ENCODE data around the gene BTG3. TPM values are rescaled to one million over a fixed set of nuclear protein-coding genes. Genes with fewer than 3 reads are reported as not detected.

BTG3 gene
- total RNA-seq, 2 experiments from 2014 or later: 38.8 to 38.9 TPM

DNA sequence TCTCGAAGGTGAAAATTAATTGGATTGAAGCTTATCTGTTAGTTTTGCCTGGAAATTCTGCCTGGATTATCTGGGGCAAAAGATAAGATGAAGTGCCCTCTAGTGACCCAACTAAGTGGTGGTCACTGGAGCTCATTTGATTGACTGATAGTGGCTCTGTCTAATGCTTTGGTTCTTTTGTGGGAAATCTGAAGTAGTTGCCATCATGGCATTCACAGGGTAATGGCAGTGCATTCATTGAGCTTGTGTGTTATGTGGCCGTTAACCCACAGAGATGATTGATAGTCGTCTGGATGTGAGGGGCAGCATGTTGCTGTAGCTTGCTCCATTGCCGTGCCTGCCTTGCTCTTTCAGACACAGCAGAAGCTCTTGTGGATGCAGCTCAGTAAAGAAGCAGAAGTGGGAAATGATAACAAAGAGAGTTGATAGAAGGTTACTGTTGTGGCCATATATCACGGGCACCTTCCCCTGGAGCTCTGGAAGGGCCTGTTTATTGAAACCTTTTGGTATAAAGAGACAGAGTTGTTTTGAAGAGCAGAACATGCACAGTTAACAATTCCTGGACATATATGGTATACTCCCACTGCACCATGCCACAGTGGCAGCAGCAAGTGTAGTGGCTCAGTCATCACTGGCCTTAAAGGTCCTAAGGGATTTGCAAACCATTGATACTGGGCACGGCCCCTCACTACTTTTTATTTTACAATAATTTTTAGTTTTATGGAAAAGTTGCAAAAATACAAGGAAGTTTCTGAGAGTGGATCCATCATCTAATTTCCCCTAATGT, 57.8 kb downstream of the BTG3 start:
- Mint-ChIP-seq H3K9me3 (no peaks in the 10 kb centered on the region), H3K4me1 (ENCODE audit: low read depth) (no peaks in the 10 kb centered on the region), H3K4me3 (no peak overlapping the region), H3K27me3 (no peaks in the 10 kb centered on the region), H3K27ac (no peak overlapping the region), H3K36me3 (ENCODE audit: low read depth) (no peaks in the 10 kb centered on the region)
- intact Hi-C loops (cut with micrococcal nuclease): no loop called here
- POLR2A ChIA-PET: no interaction called here
- ATAC-seq (no peak), DNase-seq (no peak)
- CTCF ChIA-PET: interaction anchor here (1.0 to 1.5 kb wide), 5 partner anchors 13 to 168 kb away, joined by 3 to 11 read pairs (median 5); no protein-coding TSS in a partner anchor
- TF ChIP-seq, protein P1, sequence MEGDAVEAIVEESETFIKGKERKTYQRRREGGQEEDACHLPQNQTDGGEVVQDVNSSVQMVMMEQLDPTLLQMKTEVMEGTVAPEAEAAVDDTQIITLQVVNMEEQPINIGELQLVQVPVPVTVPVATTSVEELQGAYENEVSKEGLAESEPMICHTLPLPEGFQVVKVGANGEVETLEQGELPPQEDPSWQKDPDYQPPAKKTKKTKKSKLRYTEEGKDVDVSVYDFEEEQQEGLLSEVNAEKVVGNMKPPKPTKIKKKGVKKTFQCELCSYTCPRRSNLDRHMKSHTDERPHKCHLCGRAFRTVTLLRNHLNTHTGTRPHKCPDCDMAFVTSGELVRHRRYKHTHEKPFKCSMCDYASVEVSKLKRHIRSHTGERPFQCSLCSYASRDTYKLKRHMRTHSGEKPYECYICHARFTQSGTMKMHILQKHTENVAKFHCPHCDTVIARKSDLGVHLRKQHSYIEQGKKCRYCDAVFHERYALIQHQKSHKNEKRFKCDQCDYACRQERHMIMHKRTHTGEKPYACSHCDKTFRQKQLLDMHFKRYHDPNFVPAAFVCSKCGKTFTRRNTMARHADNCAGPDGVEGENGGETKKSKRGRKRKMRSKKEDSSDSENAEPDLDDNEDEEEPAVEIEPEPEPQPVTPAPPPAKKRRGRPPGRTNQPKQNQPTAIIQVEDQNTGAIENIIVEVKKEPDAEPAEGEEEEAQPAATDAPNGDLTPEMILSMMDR (IDR thresholded peaks at IDR 0.05): no peak

DNA sequence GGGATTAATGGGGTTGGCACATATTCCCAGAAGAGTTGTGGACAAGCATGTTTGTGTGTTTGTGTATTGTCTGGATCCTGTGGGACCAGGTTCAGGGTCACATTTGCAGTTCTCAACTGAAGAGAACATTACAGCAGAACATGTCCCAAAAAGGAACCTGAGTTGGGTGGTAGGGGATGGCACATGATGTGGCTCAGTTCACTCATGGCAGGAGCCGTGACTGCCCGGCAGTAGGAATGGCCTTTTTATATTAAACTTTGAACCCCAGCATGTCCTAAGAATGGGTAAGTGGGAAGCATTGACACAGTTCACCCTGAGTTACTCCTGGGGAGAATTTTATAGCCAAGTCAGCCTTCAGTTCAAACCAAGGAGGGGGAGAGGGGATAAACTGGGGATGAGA, 58.6 kb downstream of the BTG3 start:
- Mint-ChIP-seq H3K27me3 (no peaks in the 10 kb centered on the region), H3K9me3 (no peaks in the 10 kb centered on the region), H3K4me3 (no peak overlapping the region), H3K27ac (no peak overlapping the region), H3K36me3 (ENCODE audit: low read depth) (no peaks in the 10 kb centered on the region), H3K4me1 (ENCODE audit: low read depth) (no peaks in the 10 kb centered on the region)
- CTCF ChIA-PET: interaction anchor here (1.0 to 1.5 kb wide), 5 partner anchors 12 to 167 kb away, joined by 3 to 11 read pairs (median 5); no protein-coding TSS in a partner anchor
- DNase-seq: no peak
- TF ChIP-seq, protein P1 (IDR thresholded peaks at IDR 0.05): no peak
- ATAC-seq: no peak
- POLR2A ChIA-PET: no interaction called here
- intact Hi-C loops (cut with micrococcal nuclease): no loop called here

DNA sequence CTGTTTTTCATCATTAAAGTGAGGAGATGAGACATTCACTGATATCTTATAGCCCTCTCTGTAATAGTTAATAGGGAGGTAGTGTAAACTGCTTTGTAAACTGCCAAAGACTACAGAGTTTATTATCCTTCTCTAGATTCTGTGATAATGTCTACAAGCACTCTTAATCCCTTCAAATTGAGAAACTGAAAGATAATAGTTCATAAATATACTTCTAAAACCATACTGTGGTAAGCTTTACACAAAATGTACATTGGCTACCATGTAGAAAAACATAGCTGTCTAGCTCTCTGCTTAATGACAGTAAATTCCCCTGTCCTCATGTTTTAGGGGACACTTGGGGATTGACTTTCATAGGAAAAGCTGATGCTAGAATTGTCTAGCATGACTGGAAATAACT, 60.3 kb downstream of the BTG3 start:
- no peak overlapping the region for H3K4me3 Mint-ChIP-seq
- DNase-seq: no peak
- POLR2A ChIA-PET: no interaction called here

DNA sequence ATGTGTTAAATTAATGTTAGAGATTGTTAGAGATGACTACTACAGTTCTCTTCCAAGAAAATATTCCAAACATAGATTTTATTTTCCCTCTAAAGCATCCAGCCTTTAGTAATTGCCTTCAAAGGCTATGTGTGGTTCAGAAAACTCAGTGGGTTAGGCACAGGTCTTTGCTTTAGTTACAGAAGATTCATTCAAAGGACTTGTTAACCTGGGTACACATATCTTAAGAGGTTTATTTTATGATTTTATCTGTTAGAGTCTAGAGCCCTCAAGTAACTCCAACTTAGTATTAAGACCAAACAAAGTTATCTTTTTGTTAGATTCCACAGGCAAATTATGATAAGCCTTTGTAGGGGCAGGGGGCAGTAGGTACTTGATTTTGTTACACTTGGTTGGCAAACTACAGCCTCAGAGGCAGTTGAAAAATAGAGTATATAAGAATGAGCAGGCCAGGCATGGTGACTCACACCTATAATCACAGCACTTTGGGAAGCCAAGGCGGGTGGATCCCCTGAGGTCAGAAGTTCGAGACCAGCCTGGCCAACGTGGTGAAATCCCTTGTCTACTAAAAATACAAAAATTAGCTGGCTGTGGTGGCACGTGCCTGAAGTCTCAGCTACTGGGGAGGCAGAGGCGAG, 61.9 kb downstream of the BTG3 start:
- Mint-ChIP-seq H3K36me3 (ENCODE audit: low read depth) (no peaks in the 10 kb centered on the region), H3K4me1 (ENCODE audit: low read depth) (no peaks in the 10 kb centered on the region), H3K4me3 (no peak overlapping the region), H3K27ac (no peak overlapping the region), H3K27me3 (no peaks in the 10 kb centered on the region), H3K9me3 (no peaks in the 10 kb centered on the region)
- intact Hi-C loops (cut with micrococcal nuclease): no loop called here
- ChIA-PET POLR2A (no interaction called here), CTCF (no interaction called here)
- DNase-seq: peak; percentile 6
- ATAC-seq: no peak
- TF ChIP-seq, protein P1 (IDR thresholded peaks at IDR 0.05): no peak

More for the DNA sequence above, 60.3 kb downstream of the BTG3 start:
- H3K4me1 Mint-ChIP-seq (ENCODE audit: low read depth): no peaks in the 10 kb centered on the region
- H3K27ac Mint-ChIP-seq: no peak overlapping the region
- CTCF ChIA-PET: interaction anchor here (1.1 kb wide), 1 partner anchor 166 kb away, joined by 4 read pairs; no protein-coding TSS in a partner anchor
- TF ChIP-seq, protein P1 (IDR thresholded peaks at IDR 0.05): no peak
- H3K27me3 Mint-ChIP-seq: no peaks in the 10 kb centered on the region
- intact Hi-C loops (cut with micrococcal nuclease): no loop called here
- no peaks in the 10 kb centered on the region for H3K9me3 Mint-ChIP-seq
- ATAC-seq: no peak
- no peaks in the 10 kb centered on the region for H3K36me3 Mint-ChIP-seq (ENCODE audit: low read depth)

DNA sequence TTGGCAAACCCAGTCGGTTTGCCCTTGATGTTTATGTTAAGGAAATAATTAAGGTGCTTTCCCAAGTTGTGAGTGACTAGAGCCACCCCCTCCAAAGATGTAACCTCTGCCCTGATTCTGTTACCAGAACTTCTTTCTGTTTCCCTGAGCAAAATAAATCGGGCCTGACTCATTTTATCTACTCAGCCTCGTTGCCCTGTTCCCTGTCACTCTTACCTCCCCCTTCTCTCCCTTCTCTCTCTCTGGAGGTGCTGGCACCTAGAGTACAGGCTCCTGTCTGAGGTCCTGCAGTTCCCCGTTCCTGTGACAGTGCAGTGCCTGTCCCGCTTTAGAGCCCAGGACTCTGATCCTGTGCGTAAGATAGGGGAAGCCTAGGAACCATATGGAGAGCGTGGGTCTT, 64.4 kb downstream of the BTG3 start:
- ATAC-seq: no peak
- Mint-ChIP-seq H3K27ac (no peak overlapping the region), H3K36me3 (ENCODE audit: low read depth) (no peaks in the 10 kb centered on the region), H3K4me1 (ENCODE audit: low read depth) (no peaks in the 10 kb centered on the region), H3K4me3 (no peak overlapping the region), H3K9me3 (no peaks in the 10 kb centered on the region), H3K27me3 (no peaks in the 10 kb centered on the region)
- DNase-seq: no peak
- TF ChIP-seq, protein P1 (IDR thresholded peaks at IDR 0.05): no peak
- POLR2A ChIA-PET: no interaction called here
- CTCF ChIA-PET: interaction anchor here (1.0 kb wide), 1 partner anchor 9 kb away, joined by 3 read pairs; no protein-coding TSS in a partner anchor
- intact Hi-C loops (cut with micrococcal nuclease): no loop called here
